Astrocyte (in vitro differentiated cells and primary cell): ENCODE results near the gene ARHGEF37. TPM values are rescaled to one million over a fixed set of nuclear protein-coding genes. Genes with fewer than 3 reads are reported as not detected.

Experiments
- DNase-seq: peaks from one replicate; pipeline ENCODE4 v3.0.0-alpha.2; 2010; ENCODE audit warnings: low read depth
- FAIRE-seq: peaks from 2 replicates; lab custom pipeline; 2011; peaks lifted over from hg19 to GRCh38; lab: Jason Lieb, UNC
- H2AFZ ChIP-seq: 2 replicates; pipeline ENCODE4 v1.6.0; 2012; ENCODE audit warnings: low read depth, low read length, inconsistent platforms
- H3K27ac ChIP-seq: 2 replicates; pipeline ENCODE4 v1.5.1; 2011; ENCODE audit warnings: low read depth, low read length, inconsistent platforms
- H3K27me3 ChIP-seq: 2 replicates; pipeline ENCODE4 v1.6.0; 2011; ENCODE audit warnings: low read length, inconsistent platforms; ENCODE audit not compliant: insufficient read depth
- H3K36me3 ChIP-seq: 2 replicates; pipeline ENCODE4 v1.5.1; 2011; ENCODE audit warnings: low read length, inconsistent platforms; ENCODE audit not compliant: insufficient read depth
- H3K4me1 ChIP-seq: 2 replicates; pipeline ENCODE4 v1.5.1; 2011; ENCODE audit warnings: low read length, inconsistent platforms; ENCODE audit not compliant: insufficient read depth
- H3K4me2 ChIP-seq: 2 replicates; pipeline ENCODE4 v1.6.0; 2012; ENCODE audit warnings: low read length, inconsistent platforms
- H3K4me3 ChIP-seq: 2 replicates; pipeline ENCODE4 v1.5.1; 2011; ENCODE audit warnings: low read depth, mild to moderate bottlenecking, low read length, inconsistent platforms; ENCODE audit not compliant: insufficient read depth
- H3K79me2 ChIP-seq: 2 replicates; pipeline ENCODE4 v1.6.0; 2012; ENCODE audit warnings: mild to moderate bottlenecking, low read length, inconsistent platforms; ENCODE audit not compliant: insufficient read depth
- H3K9ac ChIP-seq: 2 replicates; pipeline ENCODE4 v1.6.0; 2012; ENCODE audit warnings: mild to moderate bottlenecking, low read length, inconsistent platforms
- H3K9me3 ChIP-seq: 2 replicates; pipeline ENCODE4 v1.5.1; 2012; ENCODE audit warnings: low read depth, mild to moderate bottlenecking, low read length, inconsistent platforms; ENCODE audit not compliant: insufficient read depth
- H4K20me1 ChIP-seq: 2 replicates; pipeline ENCODE4 v1.6.0; 2012; ENCODE audit warnings: low read length, inconsistent platforms; ENCODE audit not compliant: insufficient read depth
- H3K27ac Mint-ChIP-seq: one replicate; pipeline ENCODE4 v1.8.0; 2021; ENCODE audit warnings: mild to moderate bottlenecking, mixed read lengths; ENCODE audit not compliant: unreplicated experiment
- H3K27me3 Mint-ChIP-seq: one replicate; pipeline ENCODE4 v1.8.0; 2021; ENCODE audit warnings: low read depth, mixed read lengths; ENCODE audit not compliant: unreplicated experiment
- H3K36me3 Mint-ChIP-seq: one replicate; pipeline ENCODE4 v1.8.0; 2021; ENCODE audit warnings: low read depth, mixed read lengths; ENCODE audit not compliant: unreplicated experiment
- H3K4me1 Mint-ChIP-seq: one replicate; pipeline ENCODE4 v1.8.0; 2021; ENCODE audit warnings: low read depth, mixed read lengths; ENCODE audit not compliant: unreplicated experiment
- H3K4me3 Mint-ChIP-seq: one replicate; pipeline ENCODE4 v1.8.0; 2021; ENCODE audit warnings: mild to moderate bottlenecking, moderate library complexity, mixed read lengths; ENCODE audit not compliant: unreplicated experiment
- H3K9me3 Mint-ChIP-seq: one replicate; pipeline ENCODE4 v1.8.0; 2021; ENCODE audit warnings: mild to moderate bottlenecking, mixed read lengths; ENCODE audit not compliant: unreplicated experiment
- CTCF ChIP-seq: IDR thresholded peaks from 2 replicates; pipeline ENCODE4 v1.5.1; 2011; ENCODE audit warnings: low read depth, mild to moderate bottlenecking, inconsistent platforms, low read length, moderate library complexity; ENCODE audit not compliant: insufficient read depth
- EZH2 ChIP-seq: IDR thresholded peaks from 2 replicates; pipeline ENCODE4 v1.6.1; 2012; ENCODE audit warnings: mild to moderate bottlenecking, low read length, inconsistent platforms; ENCODE audit not compliant: insufficient read depth
- total RNA-seq: library from RNA; stranded (reverse); gene quantifications from 2 replicates; pipeline ENCODE4 v1.2.1, GENCODE V29; 2021

The ARHGEF37 gene
- total RNA-seq, 1 donor from 2014 or later: 2.3 TPM

GRCh38 chr5:149618581-149619248, 37.4 kb downstream of the ARHGEF37 start:
- H3K9me3 Mint-ChIP-seq: no peaks in the 10 kb centered on the region
- peak overlapping the region; percentile 77 for H2AFZ ChIP-seq
- H3K36me3 Mint-ChIP-seq: peaks cover 10% of the 10 kb centered on the region
- H3K27ac ChIP-seq: no peak overlapping the region
- peaks cover 2% of the 10 kb centered on the region for H3K27me3 ChIP-seq
- no peak overlapping the region for H3K9ac ChIP-seq
- no peaks in the 10 kb centered on the region for H4K20me1 ChIP-seq
- no peak overlapping the region for H3K4me3 Mint-ChIP-seq
- peak overlapping the region; percentile 70 for H3K27ac Mint-ChIP-seq
- H3K79me2 ChIP-seq: no peaks in the 10 kb centered on the region
- FAIRE-seq: peak; percentile 75
- no peaks in the 10 kb centered on the region for H3K9me3 ChIP-seq
- peaks cover 14% of the 10 kb centered on the region for H3K27me3 Mint-ChIP-seq
- peaks cover 6% of the 10 kb centered on the region for H3K4me1 ChIP-seq
- TF ChIP-seq CTCF: peak; percentile 82
- TF ChIP-seq EZH2: no peak
- peak; percentile 43 for DNase-seq
- peaks cover 7% of the 10 kb centered on the region for H3K4me1 Mint-ChIP-seq
- no peaks in the 10 kb centered on the region for H3K36me3 ChIP-seq
- no peak overlapping the region for H3K4me2 ChIP-seq
- no peak overlapping the region for H3K4me3 ChIP-seq

GRCh38 chr5:149621415-149622098, 40.3 kb downstream of the ARHGEF37 start:
- Histone ChIP-seq H3K4me2 (no peak overlapping the region), H4K20me1 (no peaks in the 10 kb centered on the region), H3K79me2 (no peaks in the 10 kb centered on the region), H3K4me1 (peaks cover 6% of the 10 kb centered on the region), H3K9me3 (no peaks in the 10 kb centered on the region), H3K27ac (no peak overlapping the region), H3K36me3 (no peaks in the 10 kb centered on the region), H3K27me3 (peaks cover 2% of the 10 kb centered on the region), H3K9ac (no peak overlapping the region), H2AFZ (no peak overlapping the region), H3K4me3 (no peak overlapping the region)
- peaks cover 7% of the 10 kb centered on the region for H3K4me1 Mint-ChIP-seq
- FAIRE-seq: no peak
- no peak for DNase-seq
- peaks cover 14% of the 10 kb centered on the region for H3K27me3 Mint-ChIP-seq
- H3K9me3 Mint-ChIP-seq: no peaks in the 10 kb centered on the region
- H3K36me3 Mint-ChIP-seq: peaks cover 11% of the 10 kb centered on the region
- H3K27ac Mint-ChIP-seq: no peak overlapping the region
- TF ChIP-seq CTCF: no peak
- no peak for TF ChIP-seq EZH2
- H3K4me3 Mint-ChIP-seq: no peak overlapping the region

GRCh38 chr5:149622466-149622865, 41.2 kb downstream of the ARHGEF37 start:
- Histone ChIP-seq H3K9ac (no peak overlapping the region), H3K36me3 (no peaks in the 10 kb centered on the region), H3K27ac (no peak overlapping the region), H3K4me1 (peaks cover 6% of the 10 kb centered on the region), H3K79me2 (no peaks in the 10 kb centered on the region), H2AFZ (no peak overlapping the region), H3K4me2 (no peak overlapping the region), H3K27me3 (peaks cover 2% of the 10 kb centered on the region), H3K9me3 (no peaks in the 10 kb centered on the region), H3K4me3 (no peak overlapping the region), H4K20me1 (no peaks in the 10 kb centered on the region)
- no peak for FAIRE-seq
- Mint-ChIP-seq H3K9me3 (no peaks in the 10 kb centered on the region), H3K27me3 (peaks cover 14% of the 10 kb centered on the region), H3K36me3 (peaks cover 11% of the 10 kb centered on the region), H3K27ac (no peak overlapping the region), H3K4me1 (peaks cover 7% of the 10 kb centered on the region), H3K4me3 (no peak overlapping the region)
- TF ChIP-seq CTCF (no peak), EZH2 (no peak)
- no peak for DNase-seq
